NCI-H526 (cell line): ENCODE results near the gene N4BP3.

Experiments used
- DNase-seq, 2 experiments: peaks; one replicate each; lab custom pipeline; 2025; lab: John Stamatoyannopoulos, UW

The N4BP3 gene

DNA sequence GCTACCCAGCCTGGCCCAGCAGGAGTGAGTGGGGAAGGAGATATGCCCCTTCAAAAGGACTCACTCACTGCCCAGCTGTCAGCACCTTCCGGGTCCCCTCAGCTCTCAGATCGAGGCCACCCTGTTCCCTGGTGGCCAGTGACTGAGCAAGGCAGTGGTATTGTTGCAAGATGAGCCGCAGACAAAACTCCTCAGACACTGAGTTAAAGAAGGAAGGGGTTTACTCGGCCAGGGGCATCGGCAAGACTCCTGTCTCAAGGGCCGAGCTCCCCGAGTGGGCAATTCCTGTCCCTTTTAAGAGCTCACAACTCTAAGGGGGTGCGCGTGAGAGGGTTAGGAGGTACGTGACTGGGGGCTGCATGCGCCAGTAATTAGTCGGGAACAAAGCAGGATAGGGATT, 9.7 kb upstream of the N4BP3 start:
- no peak for DNase-seq

DNA sequence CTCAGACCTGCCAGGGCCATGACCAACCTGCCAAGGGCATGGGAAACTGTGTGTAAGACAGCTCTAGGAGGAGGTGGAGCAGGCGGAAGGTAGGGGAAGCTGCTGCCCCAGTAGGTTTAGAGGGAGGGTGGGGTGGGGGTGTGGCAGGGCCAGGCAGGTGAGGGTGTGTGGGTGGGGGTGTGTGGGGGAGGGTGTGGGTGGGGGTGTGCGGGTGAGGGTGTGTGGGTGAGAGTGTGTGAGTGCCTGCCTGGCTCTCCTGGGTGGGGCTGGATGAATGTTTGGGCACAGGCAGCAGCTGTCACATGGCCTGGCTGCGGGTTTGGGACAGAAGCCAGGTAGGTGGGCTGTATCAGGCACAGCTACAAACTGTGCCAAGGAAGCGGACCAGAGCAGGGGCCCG, 8.8 kb upstream of the N4BP3 start:
- no peak for DNase-seq

- DNase-seq = no peak
These were observed 7.2 kb upstream of the N4BP3 start for GRCh38 chr5:178106086-178106485.

DNA sequence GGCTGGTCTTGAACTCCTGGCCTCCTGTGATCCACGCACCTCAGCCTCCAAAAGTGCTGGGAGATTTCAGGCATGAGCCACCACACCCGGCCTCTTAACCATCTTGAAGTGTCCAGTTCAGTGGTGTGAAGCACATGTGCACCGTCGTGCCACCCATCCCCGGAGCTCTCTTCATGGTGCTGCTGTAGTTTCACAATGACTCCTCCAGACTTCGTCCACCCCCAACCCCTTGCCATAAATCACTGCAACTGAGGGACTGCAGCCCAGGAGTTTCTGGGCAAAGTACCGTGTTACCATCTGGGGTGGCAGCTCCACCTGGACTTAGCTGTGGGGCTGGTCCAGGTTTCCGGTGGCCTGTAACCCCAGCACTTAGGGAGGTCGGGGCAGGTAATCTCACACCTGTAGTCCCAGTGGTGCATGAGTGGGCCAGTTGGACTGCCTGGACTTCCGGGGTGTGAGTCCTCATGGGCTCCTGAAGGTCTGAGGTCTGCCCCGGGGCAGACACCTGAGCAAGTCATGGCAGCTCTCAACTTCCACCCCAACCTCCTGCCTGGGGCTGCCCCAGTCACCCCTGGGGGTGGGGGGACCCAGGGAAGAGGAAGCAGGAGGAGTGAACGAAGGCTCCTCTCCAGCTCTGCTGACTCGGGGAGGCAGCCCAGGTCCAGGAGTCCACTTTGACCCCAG, 6.6 kb upstream of the N4BP3 start:
- no peak for DNase-seq

GRCh38 chr5:178107756-178108310, 5.5 kb upstream of the N4BP3 start:
- no peak for DNase-seq

GRCh38 chr5:178108446-178108845, 4.9 kb upstream of the N4BP3 start:
- no peak for DNase-seq

GRCh38 chr5:178108966-178109365, 4.4 kb upstream of the N4BP3 start:
- no peak for DNase-seq

DNA sequence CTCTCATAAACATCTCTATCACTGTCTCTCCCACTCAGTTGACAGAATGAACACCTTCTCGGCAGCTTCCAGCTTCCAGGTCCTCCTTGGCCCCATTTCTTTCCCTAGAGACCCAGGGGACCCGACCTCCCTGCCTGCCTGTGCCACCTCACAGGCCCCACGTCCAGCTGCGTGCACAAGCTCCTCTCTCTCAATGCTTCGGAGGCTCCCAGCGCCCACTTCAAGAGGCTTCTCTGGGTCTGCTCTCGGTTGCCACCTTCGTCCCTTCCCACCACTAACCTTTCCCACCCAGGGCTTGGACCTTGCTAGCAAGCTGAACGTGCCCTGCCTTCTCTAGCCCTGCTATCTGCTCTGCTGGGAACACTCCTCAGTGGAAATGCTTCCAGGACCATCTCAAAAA, 2.8 kb upstream of the N4BP3 start:
- no peak for DNase-seq

- peak in 1 of 2 experiments; percentile 8 for DNase-seq
These were observed 1.4 kb upstream of the N4BP3 start for GRCh38 chr5:178111925-178112324.

DNA sequence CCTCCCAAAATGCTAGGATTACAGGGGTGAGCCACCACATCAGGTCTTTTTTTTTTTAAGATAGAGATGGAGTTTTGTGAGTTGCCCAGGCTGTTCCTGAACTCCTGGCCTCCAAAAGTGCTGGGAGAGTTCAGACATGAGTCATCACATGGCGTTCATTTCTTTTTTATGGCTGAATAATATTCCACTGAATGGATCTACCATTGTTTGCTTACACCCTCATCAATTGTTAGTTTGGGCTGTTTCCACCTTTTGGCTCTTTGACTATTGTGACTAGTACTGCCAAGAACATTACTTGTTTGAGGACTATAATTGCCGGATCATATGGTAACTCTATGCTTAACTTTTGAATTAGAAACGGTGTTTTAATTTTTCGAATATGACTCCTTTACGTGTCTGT, 787 bp upstream of the N4BP3 start:
- no peak for DNase-seq

- DNase-seq = peak in 1 of 2 experiments; percentile 31
These were observed 551 bp downstream of the N4BP3 start for GRCh38 chr5:178113841-178114324.

- peak in 1 of 2 experiments; percentile 60 for DNase-seq
These were observed 1.2 kb downstream of the N4BP3 start for GRCh38 chr5:178114325-178115135.

GRCh38 chr5:178115136-178115813, 1.9 kb downstream of the N4BP3 start:
- DNase-seq = no peak

GRCh38 chr5:178115814-178116142, 2.4 kb downstream of the N4BP3 start:
- DNase-seq = no peak

DNA sequence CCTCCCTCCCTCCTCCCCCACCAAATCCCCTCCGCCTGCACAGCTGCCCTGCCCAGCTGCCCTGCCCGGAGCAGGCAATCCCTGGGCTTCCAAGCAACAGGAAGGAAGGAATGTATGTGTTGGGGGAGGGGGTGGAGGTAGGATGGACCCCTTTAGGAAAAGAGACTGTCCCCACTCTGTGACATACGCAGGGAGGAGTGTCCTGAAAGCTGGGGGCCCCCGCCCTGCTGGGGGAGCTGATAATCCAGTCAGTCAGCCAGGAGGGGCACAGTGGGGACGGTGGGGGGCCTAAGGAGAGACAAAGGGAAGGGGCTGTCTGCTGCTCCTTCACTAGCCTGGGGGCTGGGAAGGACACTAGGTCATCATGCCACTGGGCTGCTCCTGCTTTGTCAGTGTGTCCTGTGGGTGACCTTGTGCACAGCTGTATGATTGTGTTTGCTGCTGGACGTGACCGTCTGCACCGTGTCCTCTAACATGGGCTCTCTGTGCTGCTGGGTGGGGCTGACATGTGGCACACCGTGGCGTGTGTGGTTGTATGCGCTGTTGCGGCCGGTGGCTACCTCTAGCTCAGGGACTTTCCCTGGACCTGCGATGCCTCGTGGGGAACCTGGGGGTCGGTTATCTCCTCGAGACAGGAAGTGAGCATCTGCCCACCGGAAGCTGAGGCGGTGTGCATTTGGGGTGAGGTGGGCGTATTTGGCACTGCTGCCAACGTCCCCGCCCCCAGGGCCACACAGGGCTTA, 3.0 kb downstream of the N4BP3 start:
- no peak for DNase-seq

DNA sequence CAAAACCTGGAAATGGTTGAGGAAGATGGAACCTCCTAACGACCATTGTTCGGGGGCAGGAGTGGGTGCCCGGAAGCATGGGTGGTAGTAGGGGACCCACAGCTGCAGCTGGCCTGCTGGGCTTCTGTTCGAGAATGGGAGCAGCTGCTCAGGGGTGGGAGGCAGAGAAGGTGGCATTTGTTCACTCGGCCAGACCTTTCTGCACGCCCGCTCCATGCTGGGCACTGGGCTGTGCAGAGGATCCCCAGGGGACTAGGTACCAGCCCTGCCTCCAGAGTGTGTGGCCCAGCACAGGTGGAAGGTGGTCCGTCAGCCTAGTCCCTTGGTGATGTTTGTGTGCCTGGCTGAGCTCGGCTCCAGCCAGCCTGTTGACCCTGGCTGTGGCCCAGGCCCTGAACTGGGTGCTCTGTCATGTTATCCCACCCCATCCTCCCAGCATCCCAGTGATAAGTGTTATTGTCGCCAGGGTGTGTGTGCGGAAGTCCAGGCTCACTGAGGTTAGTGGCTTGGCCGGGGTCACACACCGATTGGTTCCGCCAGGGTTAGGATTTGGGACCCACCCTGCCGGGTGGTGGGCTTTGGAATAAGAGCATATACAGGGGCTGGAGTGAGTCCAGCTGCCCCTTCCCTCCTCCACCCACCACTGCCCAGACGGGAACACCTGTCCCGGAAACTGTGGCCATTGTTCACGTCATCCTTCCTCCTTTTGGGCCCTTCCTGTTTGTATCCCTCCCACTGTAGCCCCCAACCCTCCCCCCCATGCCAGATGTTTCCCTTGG, 4.8 kb downstream of the N4BP3 start:
- DNase-seq = no peak

- no peak for DNase-seq
These were observed 6.7 kb downstream of the N4BP3 start for GRCh38 chr5:178119915-178120606.

DNA sequence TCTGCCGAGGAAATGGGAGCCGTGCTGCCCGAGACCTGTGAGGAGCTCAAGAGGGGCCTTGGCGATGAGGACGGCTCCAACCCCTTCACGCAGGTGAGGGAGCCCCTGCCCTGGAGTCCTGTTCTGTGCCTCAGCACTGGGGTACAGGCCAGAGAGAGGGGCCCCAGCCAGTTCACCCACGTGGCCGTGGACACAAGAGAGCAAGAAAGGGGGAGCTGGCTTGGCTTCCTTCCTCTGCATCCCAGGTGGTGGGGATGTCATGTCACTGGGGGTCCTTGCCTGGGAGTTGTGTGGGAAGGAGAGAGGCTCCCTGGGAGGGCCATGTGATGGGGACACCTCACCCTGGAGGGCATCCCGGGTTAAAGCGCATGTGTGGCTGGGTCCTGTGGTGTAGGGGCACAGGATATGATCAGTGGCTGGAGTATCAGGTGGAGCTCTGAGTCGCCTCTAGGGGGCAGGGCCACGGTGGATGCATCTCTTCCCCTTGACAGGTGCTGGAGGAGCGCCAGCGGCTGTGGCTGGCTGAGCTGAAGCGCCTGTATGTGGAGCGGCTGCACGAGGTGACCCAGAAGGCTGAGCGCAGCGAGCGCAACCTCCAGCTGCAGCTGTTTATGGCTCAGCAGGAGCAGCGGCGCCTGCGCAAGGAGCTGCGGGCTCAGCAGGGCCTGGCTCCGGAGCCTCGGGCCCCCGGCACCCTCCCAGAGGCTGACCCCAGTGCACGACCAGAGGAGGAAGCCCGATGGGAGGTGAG, 7.5 kb downstream of the N4BP3 start:
- peak; percentile 73 to 93 for DNase-seq

GRCh38 chr5:178121391-178122276, 8.3 kb downstream of the N4BP3 start:
- DNase-seq = no peak
